Prostate gland (tissue), 2 donors: ENCODE data around the gene USP51. TPM values are rescaled to one million over a fixed set of nuclear protein-coding genes. Genes with fewer than 3 reads are reported as not detected.
"Not testable (repeated sequence)": the region's sequence is repeated elsewhere in the genome, so short reads cannot be mapped to it uniquely, and the experiment has no call there.

Experiments
- DNase-seq: peaks from one replicate; pipeline ENCODE4 v3.0.0-alpha.2; 2019; ENCODE audit warnings: low spot score
- H3K27ac ChIP-seq, 2 donors: fragments of 200-600 bp; sonication (generic); 2 replicates each; pipeline ENCODE4 v1.5.1; 2017 to 2019
- H3K27me3 ChIP-seq: fragments of 200-600 bp; sonication (generic); replicated peaks from 2 replicates; pipeline ENCODE4 v1.5.1; 2019; ENCODE audit not compliant: insufficient read depth
- H3K36me3 ChIP-seq, 2 donors: fragments of 200-600 bp; sonication (generic); 1 replicate in 1 of 2; 2 replicates in 1 of 2; pipeline versions ENCODE4 v1.5.1 to v1.8.1; 2017 to 2019
- H3K4me1 ChIP-seq: fragments of 200-600 bp; sonication (generic); replicated peaks from 2 replicates; pipeline ENCODE4 v1.5.1; 2019
- H3K4me3 ChIP-seq, 2 donors: fragments of 200-600 bp; sonication (generic); 2 replicates each; pipeline ENCODE4 v1.5.1; 2017 to 2019
- H3K9me3 ChIP-seq: fragments of 200-600 bp; sonication (generic); 2 replicates; pipeline ENCODE4 v1.5.1; 2017
- CTCF ChIP-seq, 4 experiments: fragments of 200-600 bp in 2 of 4; fragments of 450-650 bp in 2 of 4; sonication (generic) in 2 of 4; IDR thresholded peaks; 1 replicate in 3 of 4; 2 replicates in 1 of 4; pipeline ENCODE4 v1.5.1; 2016 to 2019; ENCODE audit warnings: antibody characterized with exemption in 4 of 4, mild to moderate bottlenecking in 2 of 4, moderate library complexity in 2 of 4
- POLR2A ChIP-seq: fragments of 450-650 bp; IDR thresholded peaks from one replicate; pipeline ENCODE4 v1.6.1; 2016; ENCODE audit warnings: antibody characterized with exemption, mild to moderate bottlenecking
- POLR2AphosphoS5 ChIP-seq: sonication (generic); formaldehyde crosslinking; IDR thresholded peaks from one replicate; pipeline ENCODE4 v1.6.1; 2017; ENCODE audit warnings: antibody characterized with exemption
- WGBS: methylation state at CpG from one replicate; pipeline ENCODE4 v1.1.5; 2018; 5-methylcytosine and 5-hydroxymethylcytosine counted together
- intact Hi-C: fragments of 100-400 bp; cut with DNase I; formaldehyde crosslinking; loops from one replicate; pipeline ENCODE4 v1.14.2; 2022
- total RNA-seq, 2 donors: library from RNA; depleted of rRNA; stranded (reverse); fragments of >200 nt; gene quantifications; one replicate each; pipeline ENCODE4 v1.1.0, GENCODE V29; 2016

USP51 gene
- total RNA-seq, 2 donors from 2014 or later: 1.0 to 8.5 TPM

DNA sequence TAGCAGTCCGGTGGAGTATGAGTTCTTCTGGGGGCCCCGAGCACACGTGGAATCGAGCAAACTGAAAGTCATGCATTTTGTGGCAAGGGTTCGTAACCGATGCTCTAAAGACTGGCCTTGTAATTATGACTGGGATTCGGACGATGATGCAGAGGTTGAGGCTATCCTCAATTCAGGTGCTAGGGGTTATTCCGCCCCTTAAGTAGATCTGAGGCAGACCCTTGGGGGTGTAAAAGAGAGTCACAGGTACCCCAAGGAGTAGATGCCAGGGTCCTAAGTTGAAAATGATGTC is 36.9 kb downstream of the USP51 start:
- H3K27me3 ChIP-seq: no peaks in the 10 kb centered on the region
- DNase-seq: no peak
- WGBS: 3% methylated on average over 9 of the region's 9 CpGs
- H3K36me3 ChIP-seq: no peaks in the 10 kb centered on the region
- H3K4me1 ChIP-seq: no peaks in the 10 kb centered on the region
- H3K27ac ChIP-seq: peak overlapping the region; percentile 72 to 77
- TF ChIP-seq POLR2AphosphoS5 (no peak), POLR2A (no peak), CTCF (IDR thresholded peaks at IDR 0.05) (no peak)
- intact Hi-C loops: no loop called here
- H3K4me3 ChIP-seq: peak overlapping the region; percentile 42 to 44
- no peaks in the 10 kb centered on the region for H3K9me3 ChIP-seq

GRCh38 chrX:55451990-55452832 is 37.4 kb downstream of the USP51 start, which contains the start of gene MAGEH1:
Gene MAGEH1, plus strand, starts transcription at chrX:55452127. Its CDS starts 248 bp downstream, at chrX:55452375.
- WGBS: 0% methylated on average over 20 of the region's 43 CpGs
- peak within 1 kb of the TSS; percentile 42 to 44 for H3K4me3 ChIP-seq
- intact Hi-C loops: no loop called here
- TF ChIP-seq POLR2A (peak; percentile 46), CTCF (IDR thresholded peaks at IDR 0.05) (no peak), POLR2AphosphoS5 (peak; percentile 69)
- H3K4me1 ChIP-seq: no peaks in the 10 kb centered on the region
- no peaks in the 10 kb centered on the region for H3K36me3 ChIP-seq
- H3K27me3 ChIP-seq: no peaks in the 10 kb centered on the region
- peak within 1 kb of the TSS; percentile 72 to 77 for H3K27ac ChIP-seq
- DNase-seq: peak; percentile 73
- H3K9me3 ChIP-seq: no peaks in the 10 kb centered on the region

GRCh38 chrX:55451626-55451989 is 38.0 kb downstream of the USP51 start:
- no peak for DNase-seq
- no peaks in the 10 kb centered on the region for H3K4me1 ChIP-seq
- intact Hi-C loops: no loop called here
- H3K36me3 ChIP-seq: no peaks in the 10 kb centered on the region
- H3K4me3 ChIP-seq: peak overlapping the region; percentile 42 to 44
- H3K9me3 ChIP-seq: no peaks in the 10 kb centered on the region
- 4% methylated on average over 11 of the region's 11 CpGs for WGBS
- TF ChIP-seq POLR2A (no peak), POLR2AphosphoS5 (no peak), CTCF (IDR thresholded peaks at IDR 0.05) (no peak)
- peak overlapping the region; percentile 72 to 77 for H3K27ac ChIP-seq
- no peaks in the 10 kb centered on the region for H3K27me3 ChIP-seq

DNA sequence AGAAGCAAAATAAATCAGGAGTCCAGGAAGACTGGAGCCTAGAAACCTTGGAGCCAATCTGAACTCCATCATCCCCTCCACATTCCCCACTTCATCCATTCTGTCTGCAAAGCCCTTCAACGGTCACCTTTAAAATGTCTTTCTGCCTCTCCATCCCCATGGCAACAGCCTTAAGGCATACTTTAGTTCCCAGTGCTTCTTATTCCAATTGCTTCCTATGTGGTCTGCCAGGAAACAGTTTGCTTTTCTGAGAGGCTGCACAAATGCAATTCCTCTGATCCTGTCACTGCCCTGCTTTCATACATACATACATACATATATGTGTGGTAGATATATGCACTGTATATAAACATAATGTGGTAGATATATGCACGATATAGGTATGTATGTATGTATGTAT is 38.5 kb downstream of the USP51 start:
- Histone ChIP-seq H3K27me3 (no peaks in the 10 kb centered on the region), H3K27ac (no peak overlapping the region), H3K4me1 (no peaks in the 10 kb centered on the region), H3K4me3 (peak overlapping the region in 1 of 2 donors; percentile 42), H3K9me3 (no peaks in the 10 kb centered on the region), H3K36me3 (no peaks in the 10 kb centered on the region)
- 17% methylated on average over 2 of the region's 2 CpGs for WGBS
- intact Hi-C loops: no loop called here
- DNase-seq: no peak
- TF ChIP-seq POLR2AphosphoS5 (no peak), CTCF (IDR thresholded peaks at IDR 0.05) (no peak), POLR2A (no peak)

GRCh38 chrX:55450259-55450658 is 39.4 kb downstream of the USP51 start:
- H3K36me3 ChIP-seq: no peaks in the 10 kb centered on the region
- peak; percentile 3 for DNase-seq
- 22% methylated on average over 5 of the region's 5 CpGs for WGBS

DNA sequence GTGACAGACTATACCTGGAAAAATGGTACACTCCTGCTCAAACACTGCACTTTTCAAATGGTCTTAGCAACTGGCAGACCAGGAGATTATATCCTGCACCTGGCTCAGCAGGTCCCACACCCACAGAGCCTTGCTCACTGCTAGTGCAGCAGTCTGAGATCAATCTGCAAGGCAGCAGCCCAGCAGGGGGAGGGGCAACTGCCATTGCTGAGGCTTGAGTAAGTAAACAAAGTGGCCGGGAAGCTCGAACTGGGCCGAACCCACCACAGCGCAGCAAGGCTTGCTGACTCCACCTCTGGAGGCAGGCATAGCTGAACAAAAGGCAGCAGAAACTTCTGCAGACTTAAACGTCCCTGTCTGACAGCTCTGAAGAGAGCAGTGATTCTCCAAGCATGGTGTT is 46.2 kb downstream of the USP51 start:
- H3K4me1 ChIP-seq, H3K36me3 ChIP-seq, H3K9me3 ChIP-seq, H3K27ac ChIP-seq, DNase-seq, intact Hi-C loops, H3K4me3 ChIP-seq, H3K27me3 ChIP-seq: not testable (repeated sequence)
- WGBS: no CpG with 5 or more reads among the region's 5 CpGs

More at GRCh38 chrX:55450259-55450658, 39.4 kb downstream of the USP51 start:
- Histone ChIP-seq H3K4me1 (no peaks in the 10 kb centered on the region), H3K9me3 (no peaks in the 10 kb centered on the region), H3K27ac (no peak overlapping the region), H3K27me3 (no peaks in the 10 kb centered on the region), H3K4me3 (no peak overlapping the region)
- TF ChIP-seq CTCF (IDR thresholded peaks at IDR 0.05) (peak in 1 of 4 experiments; percentile 9), POLR2A (no peak)
- intact Hi-C loops: no loop called here
